GM19468 (cell line): ENCODE data around the gene CRB3.

Experiments used
- ATAC-seq: cut with Tn5 transposase; IDR thresholded peaks from one replicate; pipeline ENCODE4 v1.9.1; 2021; ENCODE audit warnings: mild to moderate bottlenecking, moderate library complexity, moderate number of reproducible peaks; ENCODE audit not compliant: unreplicated experiment; ENCODE audit errors: extremely low read depth

The CRB3 gene

GRCh38 chr19:6465006-6465405 lies 935 bp downstream of the CRB3 start:
- ATAC-seq = no peak

DNA sequence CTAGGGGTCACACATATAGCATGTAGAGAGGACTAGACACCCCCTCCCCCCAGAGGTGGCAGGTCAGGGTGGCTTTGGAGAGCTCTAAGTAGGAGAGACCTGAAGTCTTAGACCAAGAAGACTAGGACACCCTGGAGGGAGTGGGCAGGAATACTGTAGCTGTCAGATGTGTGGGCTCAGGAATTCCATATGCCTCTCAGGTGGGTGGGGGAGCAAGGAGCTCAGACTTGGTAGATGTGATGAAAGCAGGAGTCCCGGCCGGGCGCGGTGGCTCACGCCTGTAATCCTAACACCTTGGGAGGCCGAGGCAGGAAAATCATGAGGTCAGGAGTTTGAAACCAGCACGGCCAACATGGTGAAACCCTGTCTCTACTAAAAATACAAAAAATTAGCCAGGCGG lies 1.6 kb downstream of the CRB3 start:
- ATAC-seq = no peak

GRCh38 chr19:6466526-6467248 lies 2.6 kb downstream of the CRB3 start:
- ATAC-seq = no peak

DNA sequence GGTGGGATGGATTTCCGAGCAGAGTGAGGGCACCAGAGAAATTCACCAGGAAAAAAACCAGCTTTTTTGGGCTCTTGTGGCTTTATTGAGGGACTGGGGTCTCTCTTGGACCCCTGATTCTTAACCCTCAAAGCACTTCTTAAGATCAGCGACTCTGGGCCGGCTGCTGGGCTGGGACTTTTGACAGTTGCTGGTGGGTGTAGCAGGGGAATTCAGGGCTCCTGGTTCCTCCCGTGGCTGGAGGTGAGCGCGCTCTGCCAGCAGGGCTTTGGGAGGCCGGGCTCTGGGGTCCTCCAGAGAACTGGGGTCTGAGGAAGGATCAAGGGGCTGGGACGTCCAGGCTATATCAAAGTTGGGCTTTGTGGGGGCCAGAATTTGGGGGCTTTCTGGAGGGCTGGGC lies 3.3 kb downstream of the CRB3 start:
- ATAC-seq = no peak

GRCh38 chr19:6470173-6470572 lies 6.1 kb downstream of the CRB3 start:
- no peak for ATAC-seq

GRCh38 chr19:6471076-6471475 lies 7.0 kb downstream of the CRB3 start:
- ATAC-seq = no peak

- no peak for ATAC-seq
These were observed 8.6 kb downstream of the CRB3 start for GRCh38 chr19:6472713-6473112.

DNA sequence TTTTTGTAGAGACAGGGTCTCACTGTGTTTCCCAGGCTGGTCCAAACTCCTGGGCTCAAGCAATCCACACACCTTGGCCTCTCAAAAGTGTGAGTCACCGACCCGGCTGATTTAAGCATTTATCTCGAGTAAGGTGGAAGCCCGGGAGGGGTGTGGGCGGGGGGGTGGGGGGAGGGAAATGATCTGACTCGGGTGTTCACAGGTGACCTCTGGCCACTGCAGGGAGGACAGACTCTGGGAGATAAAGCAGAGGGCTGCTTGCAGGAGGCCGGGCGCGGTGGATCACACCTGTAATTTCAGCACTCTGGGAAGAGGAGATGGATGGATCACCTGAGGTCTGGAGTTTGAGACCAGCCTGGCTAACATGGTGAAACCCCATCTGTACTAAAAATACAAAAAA lies 9.6 kb downstream of the CRB3 start:
- ATAC-seq = no peak

DNA sequence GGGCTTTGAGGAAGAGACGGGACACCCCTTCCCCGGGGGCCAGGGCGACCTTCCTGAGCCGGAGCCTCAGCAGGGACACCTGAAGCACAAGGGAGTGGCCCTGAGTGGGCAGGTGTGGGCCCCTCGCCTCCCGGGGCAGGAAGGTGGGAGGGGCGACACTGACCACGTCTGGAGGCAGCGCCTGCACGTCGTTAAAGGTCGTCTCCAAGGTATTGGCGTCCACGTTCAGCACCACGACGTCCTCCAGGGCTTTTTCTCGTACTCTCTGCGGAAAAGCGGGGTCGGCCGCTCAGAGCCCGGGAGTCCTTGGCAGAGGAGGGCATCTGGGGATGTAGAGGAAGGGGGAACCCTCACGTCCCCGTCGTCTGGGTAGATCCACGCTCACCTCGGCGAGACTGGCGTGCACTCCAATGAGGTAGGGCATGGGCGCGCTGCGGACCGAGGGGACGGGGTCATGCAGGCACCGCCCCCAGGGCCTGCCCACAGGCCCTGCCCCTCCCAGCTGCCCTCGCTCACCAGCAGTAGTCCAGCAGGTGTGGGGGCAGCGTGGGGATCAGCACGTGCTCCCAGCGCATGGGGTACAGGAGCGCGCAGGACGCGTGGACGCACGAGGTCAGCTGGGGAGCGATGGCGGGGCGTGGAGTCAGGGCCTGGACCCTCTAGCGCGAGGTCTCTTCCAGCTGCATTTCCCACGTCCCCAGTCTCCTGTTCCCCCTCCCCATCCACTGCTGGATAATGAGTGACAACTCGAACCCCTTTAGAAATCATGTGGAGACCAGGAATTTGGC lies 11.4 kb downstream of the CRB3 start:
- no peak for ATAC-seq

GRCh38 chr19:6476155-6476895 lies 12.3 kb downstream of the CRB3 start:
- ATAC-seq = no peak

DNA sequence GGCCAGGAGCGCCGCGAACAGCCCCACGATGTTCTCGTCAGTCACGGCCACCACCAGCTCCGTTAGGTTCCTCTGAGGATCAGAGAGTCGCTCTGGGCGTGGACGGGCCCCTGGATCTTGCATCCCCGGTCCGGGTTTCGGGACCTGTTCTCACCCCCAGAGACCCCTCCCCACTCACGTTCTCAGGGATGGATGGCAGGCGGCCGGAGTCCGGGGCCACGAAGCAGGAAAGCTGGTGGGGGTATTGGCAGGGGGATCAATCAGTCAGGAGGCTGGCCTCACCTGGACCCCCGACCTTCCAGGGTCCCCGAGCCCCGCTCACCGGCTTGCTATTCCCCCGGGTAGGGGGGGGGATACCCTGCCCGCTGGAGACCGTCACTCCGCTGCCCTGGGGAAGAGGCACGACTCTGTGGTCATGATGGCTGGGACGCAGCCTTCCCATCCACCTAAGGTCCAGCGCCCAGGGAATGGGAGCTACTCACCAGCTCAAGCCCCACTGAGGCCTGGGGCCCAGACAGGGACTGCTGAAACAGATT lies 12.9 kb downstream of the CRB3 start:
- no peak for ATAC-seq

GRCh38 chr19:6478815-6479214 lies 14.7 kb downstream of the CRB3 start:
- ATAC-seq = no peak

GRCh38 chr19:6479836-6480398 lies 15.8 kb downstream of the CRB3 start:
- no peak for ATAC-seq

GRCh38 chr19:6480848-6481415 lies 16.9 kb downstream of the CRB3 start:
- ATAC-seq = no peak

DNA sequence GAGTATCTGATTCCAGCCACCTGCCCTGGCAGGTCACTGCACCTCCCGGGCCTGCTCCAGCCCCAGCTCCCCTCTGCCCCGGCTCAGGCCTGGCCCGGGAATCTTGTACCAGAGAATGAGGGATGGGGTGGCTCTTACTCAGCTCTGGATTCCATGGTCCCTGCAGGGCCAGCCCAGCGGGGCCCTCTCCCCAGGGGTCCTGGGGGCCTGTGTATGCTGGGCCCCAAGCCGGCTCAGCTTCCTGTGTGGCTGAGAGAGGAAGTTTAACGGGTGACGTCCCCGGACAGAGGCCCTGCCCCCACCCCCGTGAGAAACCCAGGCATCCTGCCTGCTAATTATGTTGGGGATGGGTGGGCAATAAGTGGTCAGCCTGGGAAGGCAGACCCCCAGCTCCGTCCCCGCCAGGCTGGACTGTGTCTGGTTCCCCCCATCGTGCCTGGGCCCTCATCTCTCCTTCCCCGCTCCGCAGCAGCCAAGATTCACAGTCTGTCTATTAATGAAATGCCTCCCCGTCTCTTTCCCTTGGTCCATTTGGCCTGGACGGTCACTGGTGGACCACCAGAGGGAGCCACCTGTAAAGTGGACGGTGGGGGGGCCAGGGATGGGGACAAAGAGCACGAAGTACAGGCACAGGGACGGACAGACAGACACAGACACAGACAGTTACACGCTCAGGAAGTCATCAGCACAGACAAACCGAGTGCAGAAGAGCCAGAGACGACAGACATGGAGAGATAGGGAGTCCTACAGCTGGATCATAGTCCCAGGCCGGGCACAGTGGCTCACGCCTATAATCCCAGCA lies 17.7 kb downstream of the CRB3 start, which contains the start of gene DENND1C:
DENND1C (minus strand) TSS at position 247 of the 802 bp plus-strand sequence; CDS start at position 155, 92 bp downstream.
- peak; percentile 32 for ATAC-seq

GRCh38 chr19:6482343-6482686 lies 18.2 kb downstream of the CRB3 start:
- ATAC-seq = no peak

DNA sequence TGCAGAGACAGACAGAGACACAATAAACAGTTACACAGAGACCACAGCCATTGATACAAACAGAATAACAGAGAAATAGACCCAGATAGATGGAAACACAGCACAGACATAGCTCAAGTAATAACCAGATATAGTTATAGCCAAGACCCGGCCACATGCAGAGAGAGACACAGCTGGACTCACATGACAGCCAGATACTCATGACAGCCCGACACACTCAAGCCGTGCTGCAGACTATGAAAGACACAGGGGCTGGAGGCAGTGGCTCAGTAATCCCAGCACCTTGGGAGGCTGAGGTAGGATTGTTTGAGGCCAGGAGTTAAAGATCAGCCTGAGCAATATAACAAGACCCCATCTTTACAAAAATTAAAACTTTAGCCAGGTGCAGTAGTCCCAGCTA lies 19.2 kb downstream of the CRB3 start:
- ATAC-seq = no peak

GRCh38 chr19:6484230-6484629 lies 20.2 kb downstream of the CRB3 start:
- no peak for ATAC-seq

- ATAC-seq = no peak
These were observed 20.8 kb downstream of the CRB3 start for GRCh38 chr19:6484831-6485230.
